BJ (cell line): Measurements from ENCODE around the gene PLEK. TPM values are rescaled to one million over a fixed set of nuclear protein-coding genes. Genes with fewer than 3 reads are reported as not detected.

Source experiments
- CTCF ChIA-PET: fragments of 350-600 bp; formaldehyde crosslinking; extraction: SDS; loops from one replicate; lab custom pipeline; 2021; ENCODE audit warnings: antibody characterized with exemption, inconsistent platforms; lab: Yijun Ruan, JAX
- POLR2A ChIA-PET: fragments of 300-600 bp; sonication (Branson Sonifier 250); formaldehyde crosslinking; extraction: SDS; loops from one replicate; lab custom pipeline; 2021; ENCODE audit warnings: antibody characterized with exemption; lab: Charles Lee
- DNase-seq: peaks from one replicate; pipeline ENCODE4 v3.0.0-alpha.2; 2011; ENCODE audit warnings: low read depth
- H3K27me3 ChIP-seq: 2 replicates; pipeline ENCODE4 v1.6.0; 2011; ENCODE audit warnings: low read length; ENCODE audit not compliant: control insufficient read depth, insufficient read depth
- H3K36me3 ChIP-seq: 2 replicates; pipeline ENCODE4 v1.5.1; 2011; ENCODE audit warnings: low read length; ENCODE audit not compliant: control insufficient read depth, insufficient read depth
- H3K4me3 ChIP-seq: 2 replicates; pipeline ENCODE4 v1.5.1; 2011; ENCODE audit warnings: low read depth, mild to moderate bottlenecking, control low read depth, low read length
- CTCF ChIP-seq: IDR thresholded peaks from 2 replicates; pipeline ENCODE4 v1.5.1; 2011; ENCODE audit warnings: low read depth, mild to moderate bottlenecking, control low read depth, inconsistent platforms, low read length, moderate library complexity; ENCODE audit not compliant: insufficient read depth
- polyA plus RNA-seq: library from polyadenylated mRNA; depleted of rRNA; stranded (reverse); fragments of >200 nt; gene quantifications from 2 replicates; pipeline ENCODE4 v1.2.3, GENCODE V29; 2011

PLEK gene
- polyA plus RNA-seq, 1 experiment: not detected

GRCh38 chr2:68426446-68426845, 61.4 kb downstream of the PLEK start:
- no peak for DNase-seq
- ChIA-PET POLR2A (no interaction called here), CTCF (interaction anchor here (1.3 kb wide), 1 partner anchor 15 kb away, joined by 4 read pairs; no protein-coding TSS in a partner anchor)
- TF ChIP-seq CTCF: no peak
- Histone ChIP-seq H3K27me3 (no peaks in the 10 kb centered on the region; the same call in none of the 2 replicates), H3K4me3 (no peak overlapping the region), H3K36me3 (no peaks in the 10 kb centered on the region)

- Histone ChIP-seq H3K27me3 (no peaks in the 10 kb centered on the region; the same call in none of the 2 replicates), H3K36me3 (no peaks in the 10 kb centered on the region), H3K4me3 (no peak overlapping the region)
- TF ChIP-seq CTCF: no peak
- ChIA-PET POLR2A (no interaction called here), CTCF (interaction anchor here (0.8 to 1.3 kb wide), 2 partner anchors 15 to 66 kb away, joined by 3 to 4 read pairs; no protein-coding TSS in a partner anchor)
- no peak for DNase-seq
Measured at GRCh38 chr2:68426848-68427579, 61.9 kb downstream of the PLEK start.

- H3K36me3 ChIP-seq: no peaks in the 10 kb centered on the region
- POLR2A ChIA-PET: no interaction called here
- no peak for DNase-seq
- no peak overlapping the region for H3K4me3 ChIP-seq
- CTCF ChIA-PET: interaction anchor here (1.1 to 1.8 kb wide), 3 partner anchors 10 to 306 kb away, joined by 3 to 6 read pairs (median 5); no protein-coding TSS in a partner anchor
- TF ChIP-seq CTCF: no peak
- H3K27me3 ChIP-seq: no peaks in the 10 kb centered on the region; the same call in none of the 2 replicates
Measured at GRCh38 chr2:68428126-68428525, 63.0 kb downstream of the PLEK start.

GRCh38 chr2:68428746-68429145, 63.7 kb downstream of the PLEK start:
- H3K4me3 ChIP-seq: no peak overlapping the region
- no peaks in the 10 kb centered on the region; the same call in 1 of the 2 replicates for H3K27me3 ChIP-seq
- ChIA-PET POLR2A (no interaction called here), CTCF (interaction anchor here (1.1 to 1.8 kb wide), 3 partner anchors 10 to 306 kb away, joined by 3 to 6 read pairs (median 5); no protein-coding TSS in a partner anchor)
- TF ChIP-seq CTCF: no peak
- no peaks in the 10 kb centered on the region for H3K36me3 ChIP-seq
- DNase-seq: no peak

- POLR2A ChIA-PET: no interaction called here
- no peaks in the 10 kb centered on the region; the same call in 1 of the 2 replicates for H3K27me3 ChIP-seq
- DNase-seq: no peak
- CTCF ChIA-PET: interaction anchor here (0.5 to 1.8 kb wide), 4 partner anchors 11 to 307 kb away, joined by 3 to 6 read pairs (median 4); no protein-coding TSS in a partner anchor
- H3K4me3 ChIP-seq: no peak overlapping the region
- no peaks in the 10 kb centered on the region for H3K36me3 ChIP-seq
- no peak for TF ChIP-seq CTCF
Measured at GRCh38 chr2:68429311-68429826, 64.3 kb downstream of the PLEK start.
